Thymus (tissue), 11 donors: ENCODE measurements around the gene TXNL4A. TPM values are rescaled to one million over a fixed set of nuclear protein-coding genes. Genes with fewer than 3 reads are reported as not detected.

Experiments used
- DNase-seq, 9 donors: peaks; one replicate each; pipeline ENCODE4 v3.0.0-alpha.2; 2013; ENCODE audit warnings: low spot score in 9 of 9, low read depth in 6 of 9, missing footprints in 1 of 9
- H3K27ac ChIP-seq, 2 donors: one replicate each; pipeline ENCODE4 v1.5.1; 2013; ENCODE audit warnings: control low read depth in 1 of 2, low read depth in 1 of 2, low read length in 1 of 2, mild to moderate bottlenecking in 1 of 2, moderate library complexity in 1 of 2
- H3K27me3 ChIP-seq, 2 donors: one replicate each; pipeline ENCODE4 v1.5.1; 2013; ENCODE audit warnings: low read length in 1 of 2; ENCODE audit not compliant: control insufficient read depth in 2 of 2, insufficient read depth in 1 of 2
- H3K36me3 ChIP-seq, 2 donors: one replicate each; pipeline ENCODE4 v1.5.1; 2013; ENCODE audit warnings: low read length in 1 of 2, mild to moderate bottlenecking in 1 of 2, moderate library complexity in 1 of 2; ENCODE audit not compliant: control insufficient read depth in 2 of 2, insufficient read depth in 2 of 2
- H3K4me1 ChIP-seq, 2 donors: one replicate each; pipeline ENCODE4 v1.5.1; 2013; ENCODE audit warnings: low read length in 2 of 2; ENCODE audit not compliant: control insufficient read depth in 2 of 2, insufficient read depth in 2 of 2
- H3K4me3 ChIP-seq, 2 donors: one replicate each; pipeline ENCODE4 v1.5.1; 2013; ENCODE audit warnings: low read length in 2 of 2, control low read depth in 1 of 2, mild to moderate bottlenecking in 1 of 2
- H3K9me3 ChIP-seq, 2 donors: one replicate each; pipeline ENCODE4 v1.5.1; 2013; ENCODE audit warnings: low read length in 1 of 2, mild to moderate bottlenecking in 1 of 2; ENCODE audit not compliant: control insufficient read depth in 2 of 2, insufficient read depth in 1 of 2
- WGBS: extraction: QIAGEN DNeasy Blood & Tissue Kit; methylation state at CpG from one replicate; pipeline ENCODE4 v1.1.7; 2013; 5-methylcytosine and 5-hydroxymethylcytosine counted together
- polyA plus RNA-seq: library from polyadenylated mRNA; stranded (reverse); fragments of 200-250 nt; gene quantifications from one replicate; pipeline ENCODE4 v1.2.3, GENCODE V29; 2013
- total RNA-seq: library from RNA; stranded (reverse); fragments of 120-200 nt; gene quantifications from one replicate; pipeline ENCODE4 v1.2.4, GENCODE V29; 2013
- donor health status: healthy.

TXNL4A gene
- total and polyA plus RNA-seq, 2 donors: 99.0 to 120 TPM

GRCh38 chr18:79937103-79937860, 51.1 kb downstream of the TXNL4A start:
- H3K36me3 ChIP-seq: peaks cover 28 to 52% of the 10 kb centered on the region in 2 donors
- peaks cover 0 to 8% of the 10 kb centered on the region in 2 donors for H3K4me1 ChIP-seq
- DNase-seq: no peak

DNA sequence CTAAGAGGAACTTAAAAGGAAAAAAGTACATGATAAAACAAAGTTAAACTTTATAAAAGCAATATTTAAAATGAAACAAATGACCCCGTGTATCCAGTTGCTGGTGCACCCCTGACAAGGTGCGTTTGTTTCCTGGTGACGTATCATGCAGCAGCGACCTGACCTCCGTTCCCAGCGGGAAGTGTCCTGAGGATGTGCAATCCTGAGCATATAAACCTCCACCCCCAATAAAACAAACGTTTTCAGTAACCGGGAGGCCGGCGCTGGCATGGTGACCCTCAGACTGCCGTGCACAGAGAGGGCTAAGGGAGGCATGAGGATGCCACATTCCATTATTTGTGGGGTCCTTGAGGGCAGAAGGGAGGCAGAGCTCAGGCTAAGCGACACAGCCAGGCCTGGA, 51.7 kb downstream of the TXNL4A start:
- Histone ChIP-seq H3K27ac (no peak overlapping the region), H3K4me3 (no peak overlapping the region), H3K4me1 (peaks cover 0 to 4% of the 10 kb centered on the region in 2 donors), H3K27me3 (no peaks in the 10 kb centered on the region), H3K36me3 (peaks cover 22 to 45% of the 10 kb centered on the region in 2 donors), H3K9me3 (peaks cover 7 to 31% of the 10 kb centered on the region in 2 donors)
- no peak for DNase-seq
- WGBS: 98% methylated on average over 12 of the region's 12 CpGs

More at GRCh38 chr18:79937103-79937860, 51.1 kb downstream of the TXNL4A start:
- H3K27ac ChIP-seq: no peak overlapping the region
- no peak overlapping the region for H3K4me3 ChIP-seq
- WGBS: 98% methylated on average over 25 of the region's 25 CpGs
- H3K27me3 ChIP-seq: no peaks in the 10 kb centered on the region
- peaks cover 7 to 29% of the 10 kb centered on the region in 2 donors for H3K9me3 ChIP-seq

DNA sequence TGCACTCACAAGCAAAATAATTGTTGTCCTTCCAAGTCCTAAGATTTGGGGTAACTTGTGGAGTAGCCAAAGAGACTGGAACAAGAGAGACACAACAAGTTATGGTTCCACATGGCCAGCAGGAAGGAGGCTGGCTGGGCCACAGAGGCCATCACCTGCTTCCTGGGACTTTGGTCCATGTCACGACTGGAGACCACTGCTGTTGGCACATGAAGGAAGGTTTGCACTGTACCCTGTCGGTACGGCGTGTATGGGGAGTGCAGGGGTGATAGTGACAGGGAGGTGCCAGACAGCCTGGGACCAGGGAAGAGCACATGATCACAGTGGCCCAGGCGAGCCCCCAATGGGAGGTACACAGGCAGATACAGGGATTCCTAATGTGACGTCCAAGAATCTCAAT, 52.4 kb downstream of the TXNL4A start:
- Histone ChIP-seq H3K9me3 (peaks cover 7 to 33% of the 10 kb centered on the region in 2 donors), H3K27ac (no peak overlapping the region), H3K4me3 (no peak overlapping the region), H3K36me3 (peaks cover 16 to 42% of the 10 kb centered on the region in 2 donors), H3K27me3 (no peaks in the 10 kb centered on the region), H3K4me1 (peaks cover 0 to 4% of the 10 kb centered on the region in 2 donors)
- whole genome bisulfite sequencing: 96% methylated on average over 6 of the region's 6 CpGs
- no peak for DNase-seq

DNA sequence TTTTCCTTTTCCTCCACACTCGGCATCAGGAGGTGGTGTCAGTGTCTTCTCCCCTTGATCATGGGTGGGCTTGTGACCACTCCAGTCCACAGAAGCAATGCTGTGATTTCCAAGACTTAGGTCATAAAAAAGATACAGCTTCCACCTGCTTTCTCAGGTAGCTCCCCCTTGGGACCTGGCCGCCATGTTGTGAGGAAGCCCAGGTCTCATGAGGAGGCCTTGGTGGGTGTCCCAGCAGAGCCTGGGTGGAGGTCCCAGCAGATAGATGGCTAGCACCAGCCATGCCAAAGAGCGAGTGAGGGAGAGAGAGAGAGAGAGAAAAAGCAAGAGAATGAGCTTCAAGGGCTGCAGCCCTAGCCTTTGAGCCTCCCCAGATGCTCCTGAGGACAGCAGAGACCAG, 52.9 kb downstream of the TXNL4A start:
- 98% methylated on average over 3 of the region's 3 CpGs for WGBS
- Histone ChIP-seq H3K27me3 (no peaks in the 10 kb centered on the region), H3K27ac (no peak overlapping the region), H3K36me3 (peaks cover 12 to 37% of the 10 kb centered on the region in 2 donors), H3K4me1 (peaks cover 0 to 4% of the 10 kb centered on the region in 2 donors), H3K9me3 (peaks cover 7 to 33% of the 10 kb centered on the region in 2 donors), H3K4me3 (no peak overlapping the region)
- no peak for DNase-seq

DNA sequence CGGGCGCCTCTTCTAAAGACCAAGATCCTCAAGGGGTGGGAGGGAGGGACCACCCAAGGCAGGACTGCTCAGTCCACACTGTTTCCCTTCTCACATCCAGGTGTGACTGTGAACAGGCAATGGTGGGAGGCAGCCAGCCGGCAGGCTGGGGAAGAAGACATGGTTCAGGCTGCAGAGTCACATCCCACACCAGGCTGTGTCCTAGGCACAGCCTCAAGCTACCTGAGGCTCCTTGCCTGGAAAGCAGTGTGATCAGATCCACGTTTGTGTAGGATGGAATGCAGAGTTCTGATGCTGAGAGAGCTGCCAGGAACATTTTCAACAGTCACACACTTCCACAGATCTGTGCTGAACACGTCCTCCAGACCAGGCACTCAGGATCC, 53.3 kb downstream of the TXNL4A start:
- no peak for DNase-seq
- Histone ChIP-seq H3K27ac (no peak overlapping the region), H3K4me1 (peaks cover 0 to 4% of the 10 kb centered on the region in 2 donors), H3K4me3 (no peak overlapping the region), H3K27me3 (no peaks in the 10 kb centered on the region), H3K9me3 (peaks cover 7 to 33% of the 10 kb centered on the region in 2 donors), H3K36me3 (peaks cover 10 to 37% of the 10 kb centered on the region in 2 donors)
- 97% methylated on average over 5 of the region's 5 CpGs for WGBS

DNA sequence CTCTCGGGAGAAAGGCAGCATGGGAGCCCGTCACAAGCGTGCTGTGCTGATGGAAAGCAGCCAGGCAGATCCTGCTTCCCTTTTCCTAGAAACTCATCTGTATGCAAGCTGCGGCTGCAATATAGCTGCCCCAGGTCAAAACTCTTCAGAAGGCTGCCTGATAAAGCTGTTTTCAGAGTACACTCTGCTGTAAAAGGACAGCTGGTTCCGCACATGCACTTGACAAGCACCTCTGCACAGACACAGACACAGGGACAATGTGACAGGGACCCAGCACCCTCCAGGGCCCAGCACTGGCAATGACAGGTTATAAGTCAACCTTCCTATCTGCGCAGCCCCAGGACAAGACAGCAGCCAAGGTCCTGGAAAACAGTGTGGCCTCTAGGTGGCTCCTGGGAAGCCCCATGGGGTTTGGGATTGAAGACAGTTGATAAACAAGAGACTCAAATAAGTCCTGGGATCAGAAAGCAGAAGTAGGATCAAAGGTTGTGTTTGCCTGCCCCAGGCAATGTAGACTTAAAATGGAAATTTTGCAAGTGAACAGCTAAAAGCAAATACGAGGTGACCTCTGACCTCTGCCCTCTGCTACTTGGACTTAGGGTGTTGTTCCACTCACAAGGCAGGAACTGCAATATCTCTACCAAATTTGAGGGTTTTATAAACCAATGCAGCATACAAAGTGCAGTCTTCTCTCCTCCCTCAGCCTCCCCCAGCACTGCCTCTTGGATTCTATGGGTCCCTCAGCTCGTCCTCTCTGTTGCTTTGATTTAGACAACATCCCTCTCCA, 53.9 kb downstream of the TXNL4A start:
- H3K4me3 ChIP-seq: no peak overlapping the region
- H3K4me1 ChIP-seq: peaks cover 0 to 4% of the 10 kb centered on the region in 2 donors
- 95% methylated on average over 8 of the region's 8 CpGs for WGBS
- peaks cover 8 to 36% of the 10 kb centered on the region in 2 donors for H3K9me3 ChIP-seq
- peak overlapping the region in 1 of 2 donors; percentile 26 for H3K27ac ChIP-seq
- DNase-seq: no peak
- H3K36me3 ChIP-seq: peaks cover 13 to 40% of the 10 kb centered on the region in 2 donors
- no peaks in the 10 kb centered on the region for H3K27me3 ChIP-seq

GRCh38 chr18:79933765-79934164, 54.6 kb downstream of the TXNL4A start:
- 96% methylated on average over 10 of the region's 10 CpGs for WGBS
- Histone ChIP-seq H3K9me3 (peaks cover 11 to 42% of the 10 kb centered on the region in 2 donors), H3K27ac (peak overlapping the region in 1 of 2 donors; percentile 8), H3K27me3 (no peaks in the 10 kb centered on the region), H3K4me1 (peaks cover 0 to 4% of the 10 kb centered on the region in 2 donors), H3K36me3 (peaks cover 15 to 45% of the 10 kb centered on the region in 2 donors), H3K4me3 (no peak overlapping the region)
- no peak for DNase-seq

- Histone ChIP-seq H3K9me3 (peaks cover 11 to 47% of the 10 kb centered on the region in 2 donors), H3K27me3 (no peaks in the 10 kb centered on the region), H3K27ac (no peak overlapping the region), H3K36me3 (peaks cover 19 to 46% of the 10 kb centered on the region in 2 donors), H3K4me1 (peaks cover 0 to 4% of the 10 kb centered on the region in 2 donors), H3K4me3 (no peak overlapping the region)
- no peak for DNase-seq
- WGBS: 96% methylated on average over 3 of the region's 3 CpGs
Measured at GRCh38 chr18:79932907-79933306, 55.5 kb downstream of the TXNL4A start.

- no peak overlapping the region for H3K4me3 ChIP-seq
- H3K36me3 ChIP-seq: peaks cover 17 to 34% of the 10 kb centered on the region in 2 donors
- peaks cover 7 to 38% of the 10 kb centered on the region in 2 donors for H3K9me3 ChIP-seq
- WGBS: over 99% methylated on average over 2 of the region's 2 CpGs
- peaks cover 0 to 4% of the 10 kb centered on the region in 2 donors for H3K4me1 ChIP-seq
- no peak for DNase-seq
- H3K27me3 ChIP-seq: no peaks in the 10 kb centered on the region
- H3K27ac ChIP-seq: no peak overlapping the region
Measured at GRCh38 chr18:79931475-79931874, 56.9 kb downstream of the TXNL4A start.
